Activated naive CD8-positive, alpha-beta T cell treated with anti-CD3 and anti-CD28 coated beads for 36 hours (primary cell): Measurements from ENCODE around the gene PLXNC1. TPM values are rescaled to one million over a fixed set of nuclear protein-coding genes. Genes with fewer than 3 reads are reported as not detected.

Source experiments
- DNase-seq: peaks from one replicate; pipeline ENCODE4 v3.0.0; 2021
- H3K27ac Mint-ChIP-seq: one replicate; pipeline ENCODE4 v1.8.0; 2022; ENCODE audit warnings: mild to moderate bottlenecking, moderate library complexity, mixed read lengths
- H3K27me3 Mint-ChIP-seq: one replicate; pipeline ENCODE4 v1.8.0; 2022; ENCODE audit warnings: mild to moderate bottlenecking, mixed read lengths
- H3K36me3 Mint-ChIP-seq: one replicate; pipeline ENCODE4 v1.8.0; 2021; ENCODE audit warnings: mild to moderate bottlenecking, mixed read lengths
- H3K4me1 Mint-ChIP-seq: one replicate; pipeline ENCODE4 v1.8.0; 2021; ENCODE audit warnings: mixed read lengths
- H3K4me3 Mint-ChIP-seq: one replicate; pipeline ENCODE4 v1.8.0; 2022; ENCODE audit warnings: mild to moderate bottlenecking, moderate library complexity, mixed read lengths
- H3K9me3 Mint-ChIP-seq: one replicate; pipeline ENCODE4 v1.8.0; 2022; ENCODE audit warnings: mixed read lengths
- total RNA-seq, 2 experiments: library from RNA; stranded (reverse); gene quantifications; one replicate each; pipeline ENCODE4 v1.2.3, GENCODE V29; 2021

The PLXNC1 gene
- total RNA-seq, 2 experiments from 2014 or later: 4.7 to 6.0 TPM

GRCh38 chr12:94326727-94327126 lies 178.3 kb downstream of the PLXNC1 start:
- no peaks in the 10 kb centered on the region for H3K4me1 Mint-ChIP-seq
- peaks cover 77% of the 10 kb centered on the region for H3K36me3 Mint-ChIP-seq
- no peaks in the 10 kb centered on the region for H3K27me3 Mint-ChIP-seq
- no peak overlapping the region for H3K27ac Mint-ChIP-seq
- H3K9me3 Mint-ChIP-seq: peaks cover 1% of the 10 kb centered on the region
- no peak overlapping the region for H3K4me3 Mint-ChIP-seq
- no peak for DNase-seq

GRCh38 chr12:94327809-94328208 lies 179.4 kb downstream of the PLXNC1 start:
- H3K4me3 Mint-ChIP-seq: no peak overlapping the region
- H3K27ac Mint-ChIP-seq: no peak overlapping the region
- H3K9me3 Mint-ChIP-seq: no peaks in the 10 kb centered on the region
- H3K27me3 Mint-ChIP-seq: no peaks in the 10 kb centered on the region
- peaks cover 69% of the 10 kb centered on the region for H3K36me3 Mint-ChIP-seq
- DNase-seq: no peak
- no peaks in the 10 kb centered on the region for H3K4me1 Mint-ChIP-seq

GRCh38 chr12:94329366-94329765 lies 181.0 kb downstream of the PLXNC1 start:
- no peak for DNase-seq
- no peaks in the 10 kb centered on the region for H3K9me3 Mint-ChIP-seq
- no peaks in the 10 kb centered on the region for H3K4me1 Mint-ChIP-seq
- H3K36me3 Mint-ChIP-seq: peaks cover 58% of the 10 kb centered on the region
- H3K4me3 Mint-ChIP-seq: no peak overlapping the region
- H3K27ac Mint-ChIP-seq: no peak overlapping the region
- no peaks in the 10 kb centered on the region for H3K27me3 Mint-ChIP-seq

DNA sequence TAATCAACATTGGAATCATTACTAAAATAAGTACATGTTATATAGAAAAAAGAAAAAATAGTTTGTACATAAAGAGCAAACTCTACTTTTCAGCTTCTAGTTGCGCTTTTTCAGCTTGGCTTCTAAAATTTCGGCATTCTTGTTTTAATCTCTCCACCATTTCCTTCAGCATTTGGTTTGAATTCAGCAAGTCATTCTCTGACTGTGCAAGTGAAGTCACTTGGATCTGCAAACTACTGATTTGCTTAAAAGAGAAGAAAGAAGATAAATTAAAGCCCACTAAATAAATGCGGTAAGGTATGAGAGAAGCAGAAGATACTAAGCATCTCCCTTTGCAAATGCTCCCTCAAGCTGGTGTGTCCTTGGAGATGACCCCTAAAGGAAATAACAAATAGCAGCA lies 185.0 kb downstream of the PLXNC1 start:
- no peak overlapping the region for H3K4me3 Mint-ChIP-seq
- H3K9me3 Mint-ChIP-seq: no peaks in the 10 kb centered on the region
- no peaks in the 10 kb centered on the region for H3K4me1 Mint-ChIP-seq
- no peak for DNase-seq
- H3K27me3 Mint-ChIP-seq: no peaks in the 10 kb centered on the region
- peaks cover 24% of the 10 kb centered on the region for H3K36me3 Mint-ChIP-seq
- H3K27ac Mint-ChIP-seq: no peak overlapping the region

GRCh38 chr12:94336211-94336925 lies 188.0 kb downstream of the PLXNC1 start:
- Mint-ChIP-seq H3K4me1 (no peaks in the 10 kb centered on the region), H3K36me3 (peaks cover 25% of the 10 kb centered on the region), H3K27ac (no peak overlapping the region), H3K9me3 (no peaks in the 10 kb centered on the region), H3K27me3 (no peaks in the 10 kb centered on the region), H3K4me3 (no peak overlapping the region)
- no peak for DNase-seq

DNA sequence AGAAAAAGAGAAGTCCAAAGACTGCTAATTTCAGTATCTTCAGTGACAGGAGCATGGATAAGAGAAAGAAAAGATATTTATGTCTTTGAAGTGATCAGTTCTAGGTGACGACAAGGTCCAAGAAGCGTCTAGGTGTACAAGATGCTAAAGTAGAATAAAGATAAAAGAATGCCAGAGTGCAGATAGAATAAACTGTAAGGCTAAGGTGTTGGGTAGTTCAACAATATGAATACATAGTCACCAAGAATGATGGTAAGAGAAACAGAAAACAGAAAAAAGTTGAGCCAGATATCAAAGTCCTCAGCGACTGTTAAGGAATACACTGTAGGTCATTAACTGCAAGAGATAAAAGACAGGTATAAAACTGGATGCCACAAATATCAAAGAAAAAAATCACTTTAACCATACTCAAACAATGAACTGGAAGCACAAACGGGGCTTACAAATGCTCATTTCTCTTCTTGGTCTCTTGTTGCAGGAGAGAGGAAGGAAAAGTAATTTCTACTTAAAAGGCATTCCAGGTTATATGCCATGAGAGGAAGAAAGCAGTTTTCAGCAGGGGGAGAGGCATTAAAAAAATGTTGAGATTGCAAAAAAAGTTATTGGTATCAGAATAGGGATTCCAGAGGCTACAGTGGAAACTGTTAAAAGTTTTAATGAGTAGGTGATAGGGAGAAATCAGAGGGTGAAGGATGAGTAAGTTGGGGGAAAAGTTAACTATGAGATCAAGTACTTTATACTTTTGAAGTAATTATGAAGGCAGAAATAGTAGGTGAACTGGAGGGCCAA lies 189.8 kb downstream of the PLXNC1 start:
- Mint-ChIP-seq H3K4me1 (no peaks in the 10 kb centered on the region), H3K4me3 (no peak overlapping the region), H3K36me3 (peaks cover 23% of the 10 kb centered on the region), H3K27me3 (no peaks in the 10 kb centered on the region), H3K27ac (no peak overlapping the region), H3K9me3 (no peaks in the 10 kb centered on the region)
- DNase-seq: no peak

GRCh38 chr12:94340573-94340972 lies 192.2 kb downstream of the PLXNC1 start:
- H3K4me3 Mint-ChIP-seq: no peak overlapping the region
- H3K36me3 Mint-ChIP-seq: peaks cover 34% of the 10 kb centered on the region
- H3K9me3 Mint-ChIP-seq: no peaks in the 10 kb centered on the region
- no peak overlapping the region for H3K27ac Mint-ChIP-seq
- no peaks in the 10 kb centered on the region for H3K4me1 Mint-ChIP-seq
- H3K27me3 Mint-ChIP-seq: no peaks in the 10 kb centered on the region
- DNase-seq: no peak

- Mint-ChIP-seq H3K9me3 (peaks cover 54% of the 10 kb centered on the region), H3K4me3 (no peak overlapping the region), H3K4me1 (no peaks in the 10 kb centered on the region), H3K27me3 (no peaks in the 10 kb centered on the region), H3K27ac (no peak overlapping the region), H3K36me3 (peaks cover 91% of the 10 kb centered on the region)
- no peak for DNase-seq
Measured at GRCh38 chr12:94353130-94353529, 204.8 kb downstream of the PLXNC1 start.
